ENCODE measurements around the gene SGIP1.
"Not testable (repeated sequence)": the region's sequence is repeated elsewhere in the genome, so short reads cannot be mapped to it uniquely, and the experiment has no call there.

SGIP1 gene

GRCh38 chr1:66731170-66731865, 197.4 kb downstream of the SGIP1 start:
- no peak for DNase-seq (ENCODE audit: low read depth)

- no peak for DNase-seq (ENCODE audit: low read depth)
Observed at GRCh38 chr1:66732407-66733166, 198.6 kb downstream of the SGIP1 start.

GRCh38 chr1:66733348-66734017, 199.5 kb downstream of the SGIP1 start:
- no peak for DNase-seq (ENCODE audit: low read depth)

DNA sequence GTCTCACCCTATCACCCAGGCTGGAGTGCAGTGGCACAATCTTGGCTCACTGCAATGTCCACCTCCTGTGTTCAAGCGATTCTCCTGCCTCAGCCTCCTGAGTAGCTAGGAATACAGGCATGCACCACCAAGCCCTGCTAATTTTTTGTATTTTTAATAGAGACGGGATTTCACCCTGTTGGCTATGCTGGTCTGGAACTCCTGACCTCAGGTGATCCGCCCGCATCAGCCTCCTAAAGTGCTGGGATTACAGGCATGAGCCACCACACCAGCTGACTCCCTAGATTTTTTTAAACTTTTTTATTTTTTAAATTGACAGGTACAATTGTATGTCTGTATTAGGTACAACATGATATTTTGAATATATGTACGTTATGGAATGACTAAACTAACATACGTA, 200.6 kb downstream of the SGIP1 start:
- DNase-seq (ENCODE audit: low read depth) = not testable (repeated sequence)

DNA sequence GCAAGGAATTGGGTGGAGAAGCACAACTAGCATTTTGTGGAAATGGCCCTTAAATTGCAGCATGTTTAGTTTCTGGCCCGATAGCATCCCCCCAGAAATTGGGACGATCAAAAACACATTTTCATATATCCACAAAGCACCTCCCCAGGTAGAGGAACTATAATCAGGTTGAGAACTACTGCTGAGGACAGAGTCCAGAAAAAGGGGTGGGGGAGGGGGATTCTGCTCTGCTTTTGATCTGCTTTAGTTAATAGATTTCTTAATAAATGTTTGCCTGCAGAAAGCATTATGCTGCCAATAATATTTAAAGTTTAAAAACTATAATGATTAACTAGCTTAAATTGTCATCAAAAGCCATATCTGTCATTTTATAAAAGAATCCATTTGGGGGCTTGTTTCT, 203.9 kb downstream of the SGIP1 start:
- DNase-seq (ENCODE audit: low read depth) = no peak

DNA sequence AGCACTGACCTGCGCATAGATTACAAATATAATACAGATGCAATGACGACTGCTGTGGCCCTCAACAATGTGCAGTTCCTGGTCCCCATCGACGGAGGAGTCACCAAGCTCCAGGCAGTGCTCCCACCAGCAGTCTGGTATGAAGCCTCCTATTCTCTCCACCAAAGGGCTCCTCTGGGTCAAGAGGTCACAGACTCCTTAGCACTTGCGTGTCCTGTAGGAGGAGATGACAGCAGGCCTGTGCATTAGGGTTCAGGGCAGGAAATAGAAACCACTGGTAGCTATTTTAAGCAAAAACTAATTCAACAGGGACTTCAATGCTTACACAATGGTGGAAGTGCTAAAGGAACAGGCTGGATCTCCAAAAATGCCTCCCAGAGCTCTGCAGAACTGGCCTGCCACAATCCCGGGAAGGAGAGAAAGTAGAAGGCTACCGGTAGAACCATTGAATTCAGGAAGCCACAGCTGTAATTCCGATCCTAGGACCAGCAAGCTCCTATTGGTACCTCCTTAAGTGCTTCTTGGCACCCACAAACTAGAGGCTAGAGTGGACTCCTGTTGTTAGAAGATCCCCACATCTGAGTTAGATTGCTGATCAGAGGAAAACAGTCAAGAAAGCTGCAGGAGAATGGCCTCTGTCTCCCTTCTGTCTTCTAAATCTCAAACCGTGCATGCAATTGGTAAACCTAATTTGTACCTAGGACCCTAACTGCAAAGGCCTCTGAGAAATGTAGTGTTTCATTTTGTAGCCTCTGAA, 205.6 kb downstream of the SGIP1 start:
- no peak for DNase-seq (ENCODE audit: low read depth)

GRCh38 chr1:66745451-66745850, 211.5 kb downstream of the SGIP1 start:
- no peak for DNase-seq (ENCODE audit: low read depth)

GRCh38 chr1:66747501-66747900, 213.5 kb downstream of the SGIP1 start:
- no peak for DNase-seq (ENCODE audit: low read depth)

DNA sequence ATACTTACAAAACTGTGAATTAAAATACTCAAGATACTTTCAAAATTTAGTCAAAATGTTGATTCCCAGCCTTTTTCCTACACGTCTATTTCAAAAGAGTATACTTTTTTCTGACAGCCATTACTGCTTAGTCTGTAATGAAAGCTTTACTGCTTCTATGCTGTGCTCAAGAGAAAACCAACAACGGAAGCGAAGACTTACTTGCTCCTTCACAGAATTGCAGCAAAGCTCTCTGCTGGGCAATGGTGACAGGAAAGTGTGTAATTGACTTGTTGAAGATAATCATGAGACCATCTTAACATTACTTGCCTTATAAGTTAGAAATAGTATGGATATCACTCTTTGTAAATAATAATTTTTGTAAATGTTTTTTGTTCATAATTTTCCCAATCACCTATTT, 216.6 kb downstream of the SGIP1 start:
- no peak for DNase-seq (ENCODE audit: low read depth)

DNA sequence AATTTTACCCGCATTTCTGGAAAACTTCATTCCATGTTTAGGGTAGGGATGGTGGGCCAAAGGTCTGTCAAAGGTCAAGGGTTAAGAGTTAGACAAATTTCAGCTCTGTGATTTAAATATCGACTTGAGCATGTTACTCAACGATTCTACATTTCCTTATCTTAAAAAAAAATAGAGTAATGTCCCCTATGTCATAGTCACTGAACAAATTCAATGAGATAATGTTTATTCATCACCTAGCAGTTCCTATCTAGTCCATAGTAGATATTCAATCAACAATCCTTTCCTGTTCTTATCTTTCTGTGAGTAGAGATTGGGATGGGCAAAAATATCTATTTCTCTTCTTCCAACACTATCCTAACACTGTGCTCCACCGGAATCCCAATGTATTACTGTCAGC, 217.2 kb downstream of the SGIP1 start:
- no peak for DNase-seq (ENCODE audit: low read depth)

- DNase-seq (ENCODE audit: low read depth) = peak; percentile 34
Observed at GRCh38 chr1:66752000-66752592, 218.1 kb downstream of the SGIP1 start, which contains the start of gene DYNLT5. DYNLT5 (plus strand) TSS chr1:66752459; CDS start chr1:66754659, 2,200 bp downstream.

DNA sequence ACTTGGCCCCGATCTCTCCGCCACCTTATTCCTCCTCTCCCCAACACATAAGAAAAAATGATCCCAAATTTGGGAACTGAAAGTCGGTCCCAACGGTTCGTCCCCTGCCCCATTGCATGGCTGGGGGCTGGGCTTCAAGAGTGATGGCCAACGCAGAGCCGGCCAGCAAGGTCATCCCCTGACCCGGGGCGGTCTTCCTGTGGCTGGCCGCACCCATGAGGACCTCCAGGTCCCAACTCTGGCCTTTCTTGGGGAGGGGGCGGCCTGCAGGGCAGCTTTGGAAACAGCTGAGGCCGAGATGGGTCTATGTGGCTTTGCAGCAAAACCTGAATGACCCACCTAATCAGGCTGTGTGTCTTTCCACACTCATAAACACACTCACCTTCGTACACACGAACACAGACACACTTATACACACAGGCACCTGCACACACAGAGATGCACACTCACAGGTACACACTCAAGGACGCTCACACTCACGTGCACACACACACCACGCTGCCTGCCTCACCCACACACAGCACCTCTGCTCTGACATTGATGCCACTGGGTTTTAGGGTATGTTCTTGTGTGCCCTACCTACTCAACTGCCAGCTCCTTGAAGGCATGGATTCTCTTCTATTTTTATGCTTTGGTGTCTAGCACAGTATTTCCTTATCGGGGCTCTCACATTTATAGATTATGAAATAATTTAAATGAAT, 218.9 kb downstream of the SGIP1 start:
- DNase-seq (ENCODE audit: low read depth) = no peak

GRCh38 chr1:66757722-66758240, 223.8 kb downstream of the SGIP1 start:
- no peak for DNase-seq (ENCODE audit: low read depth)

DNA sequence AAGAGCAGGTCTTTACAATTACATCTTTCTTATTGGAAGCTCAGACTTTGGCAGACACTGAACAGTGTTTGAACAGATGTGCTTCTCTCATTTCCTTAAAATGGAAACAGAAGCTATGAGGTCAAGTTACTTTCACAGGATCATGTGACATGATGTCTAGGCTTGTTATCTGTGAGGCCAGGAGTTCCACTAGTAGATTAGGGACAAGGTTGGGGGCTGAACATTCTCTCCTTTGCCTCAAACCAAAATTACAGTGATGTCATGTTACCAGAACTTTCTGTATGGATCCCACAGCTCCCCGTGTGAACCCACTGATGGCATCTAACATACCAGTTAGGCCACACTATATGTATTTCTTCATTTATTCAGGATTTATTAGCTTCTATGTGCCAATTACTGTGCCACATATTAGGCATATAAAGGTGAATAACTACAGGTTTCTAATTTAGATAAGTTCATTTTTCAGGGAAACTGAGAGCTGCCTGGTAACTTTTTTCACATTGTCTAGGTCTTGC, 224.3 kb downstream of the SGIP1 start:
- no peak for DNase-seq (ENCODE audit: low read depth)

- no peak for DNase-seq (ENCODE audit: low read depth)
Observed at GRCh38 chr1:66760506-66760905, 226.6 kb downstream of the SGIP1 start.

DNA sequence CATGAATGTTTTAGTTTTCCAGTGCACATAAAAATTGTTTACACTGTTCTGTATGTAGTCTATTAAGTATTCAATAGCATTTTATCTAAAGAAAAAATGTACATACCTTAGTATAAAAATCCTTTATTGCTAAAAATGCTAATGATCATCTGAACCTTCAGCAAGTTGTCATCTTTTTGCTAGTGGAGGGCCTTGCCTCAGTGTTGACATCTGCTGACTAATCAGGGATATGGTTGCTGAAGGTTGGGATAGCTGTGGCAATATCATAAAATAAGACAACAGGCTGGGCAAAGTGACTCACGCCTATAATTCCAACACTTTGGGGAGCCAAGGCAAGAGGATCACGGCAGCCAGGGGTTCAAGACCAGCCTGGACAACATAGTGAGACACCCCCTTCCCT, 227.3 kb downstream of the SGIP1 start:
- no peak for DNase-seq (ENCODE audit: low read depth)

DNA sequence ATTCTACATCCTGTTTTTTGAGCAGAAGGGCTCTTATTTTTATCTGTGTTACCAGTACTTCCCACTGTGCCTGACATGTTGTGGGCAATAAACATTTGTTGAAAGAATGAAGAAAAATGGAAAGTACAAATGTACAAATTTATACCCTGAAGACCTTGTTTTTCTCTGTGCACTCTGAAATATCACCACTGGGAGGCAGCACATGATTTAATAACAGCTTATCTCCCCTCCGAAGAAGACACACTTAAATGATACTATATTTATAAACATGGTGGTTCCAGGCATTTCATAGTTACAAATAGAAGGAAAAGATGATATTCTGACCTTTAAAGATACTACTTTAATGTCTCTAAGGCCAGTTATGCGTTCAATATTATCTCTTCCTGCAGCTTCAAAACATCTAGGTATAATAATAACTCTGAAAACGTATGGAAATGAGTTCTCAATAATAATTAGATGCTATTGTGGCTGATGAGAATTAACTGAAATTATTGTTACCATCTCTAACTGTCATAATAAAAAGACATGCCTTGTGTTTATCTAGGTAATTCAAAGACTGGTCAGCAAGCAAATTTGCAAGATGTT, 231.1 kb downstream of the SGIP1 start:
- peak; percentile 47 for DNase-seq (ENCODE audit: low read depth)

- no peak for DNase-seq (ENCODE audit: low read depth)
Observed at GRCh38 chr1:66767626-66768025, 233.7 kb downstream of the SGIP1 start.

DNA sequence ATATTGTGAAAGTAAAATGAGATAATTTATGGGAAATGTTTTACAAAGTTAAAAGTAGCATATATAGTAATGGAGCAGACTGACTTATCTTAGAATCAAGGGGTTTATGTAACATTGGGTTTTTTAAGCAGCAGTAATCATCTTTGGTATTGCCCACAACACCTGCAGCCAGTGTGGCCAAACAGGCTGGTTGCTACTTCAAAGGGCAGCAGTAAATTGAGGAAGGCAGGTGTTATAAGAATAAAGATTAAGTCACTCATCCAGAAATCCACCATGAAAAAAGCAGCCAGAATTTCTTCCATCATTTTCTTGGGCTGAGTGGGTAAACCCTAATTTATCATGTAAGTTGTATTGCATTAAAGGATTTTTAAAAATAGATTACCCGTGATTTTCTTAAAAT, 235.0 kb downstream of the SGIP1 start:
- no peak for DNase-seq (ENCODE audit: low read depth)

DNA sequence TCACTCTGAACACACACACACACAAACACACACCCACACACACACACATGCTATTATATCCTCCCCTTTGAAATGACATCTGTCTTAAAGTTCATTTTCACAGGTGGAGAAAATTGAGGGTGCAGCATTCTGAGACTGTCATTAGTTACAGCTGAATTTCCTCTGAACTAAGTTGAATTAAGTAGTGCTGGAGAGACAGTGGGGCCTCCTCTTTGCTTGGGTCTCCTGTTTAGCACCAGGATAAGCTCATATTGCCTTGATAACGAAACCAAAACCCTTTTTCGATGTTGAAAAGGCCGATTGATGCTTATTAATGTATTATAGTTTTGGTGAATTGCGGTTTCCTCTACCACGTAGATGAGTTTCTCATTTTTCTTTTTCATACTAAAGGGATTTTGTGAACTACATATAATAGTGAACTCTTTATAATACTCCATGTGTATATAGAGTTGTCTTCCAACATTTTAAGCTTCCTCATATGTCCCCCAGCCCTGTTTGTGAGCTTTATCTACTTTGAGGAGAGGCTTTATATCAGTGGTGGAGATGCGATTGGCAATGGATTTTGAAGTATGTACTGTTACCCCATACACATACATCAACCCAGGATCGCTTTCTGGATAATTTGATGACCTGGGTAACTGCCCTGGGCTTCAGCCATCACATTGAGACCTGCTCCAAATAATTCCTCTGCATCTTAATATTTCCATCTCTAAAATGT, 235.7 kb downstream of the SGIP1 start:
- DNase-seq (ENCODE audit: low read depth) = no peak

All from fibroblast of the conjunctiva (primary cell).